ENCODE measurements around the gene TEX22. TPM values are rescaled to one million over a fixed set of nuclear protein-coding genes. Genes with fewer than 3 reads are reported as not detected.
A peak's percentile ranks its signal among the peaks of the same experiment; 100 is the strongest.
"Not testable (repeated sequence)": the region's sequence is repeated elsewhere in the genome, so short reads cannot be mapped to it uniquely, and the experiment has no call there.

TEX22 gene
- total RNA-seq, 4 donors from 2014 or later, result 0.35 to 1.6 (median 0.94) TPM; not detected in 1

DNA sequence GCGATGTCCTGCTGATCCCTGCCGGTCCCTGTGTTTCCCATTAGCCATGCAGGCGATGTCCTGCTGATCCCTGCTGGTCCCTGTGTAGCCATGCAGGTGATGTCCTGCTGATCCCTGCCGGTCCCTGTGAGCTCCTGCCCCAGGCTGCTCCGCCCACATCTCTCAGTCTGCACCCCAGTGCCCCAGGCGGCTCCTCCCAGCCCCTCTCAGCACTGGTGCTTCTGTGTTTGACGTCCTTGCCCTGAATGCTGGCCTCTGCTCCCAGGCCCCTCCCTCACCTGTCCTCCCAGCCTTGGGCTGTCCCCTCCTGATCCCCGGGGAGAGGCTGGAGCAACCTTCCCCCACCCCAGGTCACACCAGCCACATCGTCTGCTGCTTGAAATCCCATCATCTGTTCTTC is 41.4 kb upstream of the TEX22 start:
- no peaks in the 10 kb centered on the region for H3K27me3 ChIP-seq
- DNase-seq, result no peak
- no peak overlapping the region for H3K27ac ChIP-seq
- TF ChIP-seq POLR2A (IDR thresholded peaks at IDR 0.05) (no peak), CTCF (IDR thresholded peaks at IDR 0.05) (no peak)
- peaks cover 0 to 2% (median 0%) of the 10 kb centered on the region in 4 donors for H3K4me1 ChIP-seq
- no peak overlapping the region for H3K4me3 ChIP-seq
- peaks cover 0 to 28% (median 0%) of the 10 kb centered on the region in 3 donors for H3K36me3 ChIP-seq
- no peaks in the 10 kb centered on the region for H3K9me3 ChIP-seq

- Histone ChIP-seq H3K36me3 (peaks cover 0 to 28% (median 0%) of the 10 kb centered on the region in 3 donors), H3K4me3 (no peak overlapping the region), H3K4me1 (no peaks in the 10 kb centered on the region), H3K27me3 (no peaks in the 10 kb centered on the region), H3K9me3 (no peaks in the 10 kb centered on the region), H3K27ac (no peak overlapping the region)
- no peak for DNase-seq
- TF ChIP-seq CTCF (IDR thresholded peaks at IDR 0.05) (no peak), POLR2A (IDR thresholded peaks at IDR 0.05) (no peak)
These were observed 40.7 kb upstream of the TEX22 start for GRCh38 chr14:105357626-105358025.

GRCh38 chr14:105358140-105358846 is 40.0 kb upstream of the TEX22 start:
- DNase-seq, result no peak
- no peak overlapping the region for H3K4me3 ChIP-seq
- peaks cover 0 to 28% (median 0%) of the 10 kb centered on the region in 3 donors for H3K36me3 ChIP-seq
- H3K27me3 ChIP-seq, result no peaks in the 10 kb centered on the region
- no peak overlapping the region for H3K27ac ChIP-seq
- TF ChIP-seq CTCF (IDR thresholded peaks at IDR 0.05) (no peak), POLR2A (IDR thresholded peaks at IDR 0.05) (no peak)
- H3K4me1 ChIP-seq, result no peaks in the 10 kb centered on the region
- no peaks in the 10 kb centered on the region for H3K9me3 ChIP-seq

DNA sequence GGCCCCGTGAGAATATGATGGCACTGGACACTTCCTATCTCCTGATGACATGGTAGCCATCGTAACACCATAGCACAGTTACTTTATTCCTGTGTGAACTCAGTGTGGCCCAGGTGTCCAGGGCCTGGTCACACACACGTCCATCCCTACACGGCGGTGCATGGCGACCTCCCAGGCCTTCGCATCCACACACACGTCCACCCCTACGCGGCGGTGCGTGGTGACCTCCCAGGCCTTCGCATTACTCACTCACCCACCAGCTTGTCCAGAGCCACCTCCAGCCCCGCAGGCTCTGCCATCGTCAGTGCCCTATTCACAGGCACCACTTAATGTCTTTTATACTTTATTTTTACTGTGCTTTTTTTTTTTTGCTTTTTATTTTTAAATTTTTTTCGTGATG is 39.4 kb upstream of the TEX22 start:
- peaks cover 0 to 23% (median 0%) of the 10 kb centered on the region in 3 donors for H3K36me3 ChIP-seq
- no peaks in the 10 kb centered on the region for H3K4me1 ChIP-seq
- no peak overlapping the region for H3K4me3 ChIP-seq
- TF ChIP-seq CTCF (IDR thresholded peaks at IDR 0.05) (no peak), POLR2A (IDR thresholded peaks at IDR 0.05) (no peak)
- DNase-seq, result no peak
- no peaks in the 10 kb centered on the region for H3K27me3 ChIP-seq
- H3K9me3 ChIP-seq, result no peaks in the 10 kb centered on the region
- H3K27ac ChIP-seq, result no peak overlapping the region

- H3K4me1 ChIP-seq, H3K27me3 ChIP-seq, H3K36me3 ChIP-seq, H3K4me3 ChIP-seq, H3K9me3 ChIP-seq, H3K27ac ChIP-seq, DNase-seq: not testable (repeated sequence)
These were observed 36.9 kb upstream of the TEX22 start for GRCh38 chr14:105361412-105361811.

DNA sequence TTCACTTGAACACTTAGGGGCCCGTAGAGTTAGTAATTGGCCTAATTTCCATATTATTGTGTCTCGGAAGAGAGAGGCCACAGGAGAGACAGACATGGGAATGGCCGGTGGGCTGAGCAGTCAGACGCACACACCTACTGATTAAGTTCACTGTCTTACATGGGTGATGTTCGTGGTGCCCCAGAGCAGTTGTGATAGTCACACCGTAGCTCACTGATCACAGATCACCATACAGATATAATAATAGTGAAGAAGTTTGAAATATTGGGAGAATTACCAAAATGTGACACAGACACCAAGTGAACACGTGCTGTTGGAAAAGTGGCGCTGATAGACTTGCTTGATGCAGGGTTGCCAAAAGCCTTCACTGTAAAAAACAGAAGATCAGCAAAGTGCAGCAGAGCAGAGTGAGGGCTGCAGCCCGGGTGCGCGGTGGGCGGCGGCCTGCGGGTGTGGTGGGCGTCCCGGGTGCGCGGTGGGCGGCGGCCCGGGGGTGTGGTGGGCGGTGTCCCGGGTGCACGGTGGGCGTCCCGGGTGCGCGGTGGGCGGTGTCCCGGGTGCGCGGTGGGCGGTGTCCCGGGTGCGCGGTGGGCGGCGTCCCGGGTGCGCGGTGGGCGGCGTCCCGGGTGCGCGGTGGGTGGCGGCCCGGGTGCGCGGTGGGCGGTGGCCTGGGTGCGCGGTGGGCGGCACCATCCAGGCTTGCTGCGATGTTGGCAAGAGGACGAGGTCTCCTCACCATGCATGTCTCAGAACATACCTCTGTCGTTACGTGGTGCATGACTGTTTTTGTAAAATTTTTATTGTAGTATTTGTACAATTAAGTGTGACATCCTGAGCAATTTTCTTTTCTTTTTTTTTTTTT is 34.3 kb upstream of the TEX22 start:
- DNase-seq, result peak in 2 of 3 donors; percentile 31 to 57
- Histone ChIP-seq H3K4me3 (peak overlapping the region in 3 of 4 donors; percentile 26 to 38 (median 33)), H3K27me3 (no peaks in the 10 kb centered on the region), H3K36me3 (peaks cover 0 to 26% (median 3%) of the 10 kb centered on the region in 3 donors), H3K4me1 (no peaks in the 10 kb centered on the region), H3K9me3 (no peaks in the 10 kb centered on the region), H3K27ac (no peak overlapping the region)
- TF ChIP-seq CTCF (IDR thresholded peaks at IDR 0.05) (no peak), POLR2A (IDR thresholded peaks at IDR 0.05) (no peak)

All from Peyer's patch (tissue), 4 donors.